HG02571 (cell line): ENCODE measurements around the gene IRF1.
A peak's percentile ranks its signal among the peaks of the same experiment; 100 is the strongest.
"Not testable (repeated sequence)": the region's sequence is repeated elsewhere in the genome, so short reads cannot be mapped to it uniquely, and the experiment has no call there.

ENCODE experiments used
- ATAC-seq: cut with Tn5 transposase; IDR thresholded peaks from one replicate; pipeline ENCODE4 v1.9.1; 2021; ENCODE audit warnings: mild to moderate bottlenecking, moderate library complexity; ENCODE audit not compliant: unreplicated experiment

The IRF1 gene

GRCh38 chr5:132487841-132488555 is 2.6 kb downstream of the IRF1 start:
- ATAC-seq, result no peak

GRCh38 chr5:132487095-132487428 is 3.5 kb downstream of the IRF1 start:
- ATAC-seq, result no peak

- ATAC-seq, result no peak
These were observed 4.1 kb downstream of the IRF1 start for GRCh38 chr5:132486318-132487094.

- no peak for ATAC-seq
These were observed 4.8 kb downstream of the IRF1 start for GRCh38 chr5:132485641-132486317.

- ATAC-seq, result not testable (repeated sequence)
These were observed 5.5 kb downstream of the IRF1 start for GRCh38 chr5:132484876-132485640.

- no peak for ATAC-seq
These were observed 6.2 kb downstream of the IRF1 start for GRCh38 chr5:132484391-132484725.

GRCh38 chr5:132483661-132484390 is 6.7 kb downstream of the IRF1 start:
- no peak for ATAC-seq

GRCh38 chr5:132483101-132483500 is 7.5 kb downstream of the IRF1 start:
- ATAC-seq, result no peak

- ATAC-seq, result no peak
These were observed 8.9 kb downstream of the IRF1 start for GRCh38 chr5:132481596-132482211.

GRCh38 chr5:132480893-132481595 is 9.5 kb downstream of the IRF1 start:
- no peak for ATAC-seq

GRCh38 chr5:132480546-132480892 is 10.1 kb downstream of the IRF1 start:
- ATAC-seq, result no peak

- ATAC-seq, result no peak
These were observed 10.5 kb downstream of the IRF1 start for GRCh38 chr5:132480042-132480441.

GRCh38 chr5:132479111-132479951 is 11.2 kb downstream of the IRF1 start:
- peak; percentile 36 for ATAC-seq

- ATAC-seq, result no peak
These were observed 12.2 kb downstream of the IRF1 start for GRCh38 chr5:132478366-132478871.

- no peak for ATAC-seq
These were observed 12.7 kb downstream of the IRF1 start for GRCh38 chr5:132477784-132478365.

GRCh38 chr5:132476876-132477781 is 13.4 kb downstream of the IRF1 start:
- no peak for ATAC-seq
